Measurements from ENCODE around the gene NIF3L1. TPM values are rescaled to one million over a fixed set of nuclear protein-coding genes. Genes with fewer than 3 reads are reported as not detected.

NIF3L1 gene
- total RNA-seq, 1 experiment from 2014 or later: 55.4 TPM

DNA sequence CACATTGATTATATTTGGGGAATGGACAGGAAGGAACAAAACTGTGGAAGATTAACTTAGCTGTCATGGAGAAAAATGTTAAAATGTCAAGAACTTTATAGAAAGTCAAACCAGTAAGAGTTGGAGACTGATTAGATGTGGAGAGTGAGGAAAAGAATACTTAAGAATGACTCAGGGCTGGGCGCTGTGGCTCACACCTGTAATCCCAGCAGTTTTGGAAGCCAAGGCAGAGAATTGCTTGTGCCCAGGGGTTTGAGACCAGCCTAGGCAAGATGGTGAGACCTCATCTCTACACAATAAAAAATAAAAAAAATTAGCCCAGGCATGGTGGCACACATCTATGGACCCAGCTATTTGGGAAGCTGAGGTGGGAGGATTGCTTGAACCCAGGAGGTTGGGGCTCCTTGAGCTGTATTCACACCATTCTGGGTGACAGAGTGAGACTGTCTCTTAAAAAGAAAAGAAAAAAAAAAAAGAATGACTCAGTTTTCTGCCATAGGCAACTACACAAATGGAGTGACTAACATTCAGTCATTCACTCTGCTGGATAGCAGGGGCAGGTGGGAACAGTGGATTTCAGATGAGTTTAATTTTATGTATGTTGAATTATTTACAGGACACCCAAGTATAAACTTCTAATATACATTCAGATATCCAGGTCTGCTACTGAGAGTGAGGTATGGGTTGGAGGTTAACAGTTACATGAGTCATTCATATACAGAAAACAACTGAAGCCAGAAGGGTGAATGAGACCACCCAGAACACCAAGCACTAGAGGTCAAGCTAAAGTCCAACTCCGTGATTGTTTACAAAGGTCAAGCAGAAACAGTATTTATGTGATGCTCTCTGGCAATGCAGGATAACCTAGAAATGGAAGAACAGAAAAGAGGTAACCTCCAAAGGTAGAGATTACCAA lies 40.4 kb downstream of the NIF3L1 start:
- Histone ChIP-seq H3K79me2 (ENCODE audit: insufficient read depth, low read length) (no peaks in the 10 kb centered on the region), H2BK120ac (ENCODE audit: low read depth, low read length, poor library complexity, severe bottlenecking) (no peak overlapping the region), H3K27ac (ENCODE audit: insufficient read length, low read depth, low read length) (no peak overlapping the region), H2BK12ac (ENCODE audit: insufficient read length, low read depth, low read length) (no peak overlapping the region), H3K4ac (ENCODE audit: low read depth, low read length) (no peak overlapping the region), H3K23me2 (ENCODE audit: insufficient read length, low read depth, low read length, poor library complexity, severe bottlenecking) (no peaks in the 10 kb centered on the region), H3K79me1 (ENCODE audit: insufficient read depth, low read depth, low read length, poor library complexity, severe bottlenecking) (no peaks in the 10 kb centered on the region), H3K9ac (ENCODE audit: extremely low read depth, insufficient read length, low read length) (no peak overlapping the region), H2BK15ac (ENCODE audit: low read depth, low read length) (no peak overlapping the region), H4K5ac (ENCODE audit: insufficient read length, low read depth, low read length) (no peak overlapping the region), H3K4me1 (ENCODE audit: insufficient read depth, low read length) (no peaks in the 10 kb centered on the region), H3K4me2 (ENCODE audit: insufficient read depth, insufficient read length, low read length) (no peak overlapping the region), H3K56ac (ENCODE audit: insufficient read length, low read depth, low read length) (no peak overlapping the region), H2AFZ (ENCODE audit: low read length) (no peak overlapping the region), H3K18ac (ENCODE audit: insufficient read length, low read depth, low read length) (no peak overlapping the region), H2BK20ac (ENCODE audit: low read depth, low read length, poor library complexity, severe bottlenecking) (no peak overlapping the region), H2BK5ac (ENCODE audit: insufficient read length, low read length) (no peak overlapping the region), H4K20me1 (ENCODE audit: control insufficient read depth, insufficient read depth, insufficient read length) (no peaks in the 10 kb centered on the region), H3K9me3 (ENCODE audit: control insufficient read depth, low read depth, low read length) (no peaks in the 10 kb centered on the region), H4K8ac (replicated peaks; ENCODE audit: insufficient read length, low read depth, low read length) (no peak overlapping the region), H3K27me3 (ENCODE audit: insufficient read depth, low read length) (no peaks in the 10 kb centered on the region), H3T11ph (ENCODE audit: low read length) (no peak overlapping the region), H4K91ac (ENCODE audit: insufficient read length, low read depth, low read length) (no peak overlapping the region), H2AK5ac (ENCODE audit: insufficient read length, low read length) (no peak overlapping the region), H3K14ac (ENCODE audit: insufficient read depth, low read length) (no peak overlapping the region), H3K23ac (ENCODE audit: insufficient read length, low read depth, low read length) (no peak overlapping the region)
- WGBS (ENCODE audit: extremely low coverage, insufficient read length, low lambda C conversion rate): no CpG with 5 or more reads among the region's 2 CpGs
- TF ChIP-seq CTCF (conservative IDR thresholded peaks at IDR 0.05): no peak
- Mint-ChIP-seq H3K4me1 (no peaks in the 10 kb centered on the region), H3K4me3 (no peak overlapping the region), H3K27me3 (ENCODE audit: low read depth) (no peaks in the 10 kb centered on the region), H3K9me3 (no peaks in the 10 kb centered on the region), H3K27ac (no peak overlapping the region), H3K36me3 (ENCODE audit: insufficient read depth in 1 of 3, low read depth in 3 of 3) (peaks cover 18 to 53% (median 37%) of the 10 kb centered on the region in 3 experiments; a peak in 6 of 7 replicates)
- no peak for DNase-seq

Measured in H9 (cell line).